Measurements from ENCODE around the gene CADM2. TPM values are rescaled to one million over a fixed set of nuclear protein-coding genes. Genes with fewer than 3 reads are reported as not detected.

The CADM2 gene

Small RNA genes lying within 50 kb of the gene (small RNA-seq; reads per million reads assigned to genes)
- not detected for gene MIR5688
